SK-N-SH (cell line): ENCODE measurements around the gene CFAP65. TPM values are rescaled to one million over a fixed set of nuclear protein-coding genes. Genes with fewer than 3 reads are reported as not detected.

Experiments used
- CTCF ChIA-PET: fragments of 300-600, 350-600 bp; formaldehyde crosslinking; extraction: SDS; loops from one replicate; lab custom pipeline; 2021; lab: Yijun Ruan, JAX
- POLR2A ChIA-PET: fragments of 350-600 bp; sonication (Branson Sonifier 250); formaldehyde crosslinking; extraction: SDS; loops from one replicate; lab custom pipeline; 2020; ENCODE audit warnings: antibody characterized with exemption, inconsistent platforms; lab: Yijun Ruan, JAX
- DNase-seq: peaks from one replicate; pipeline ENCODE4 v3.0.0; 2012
- H2AFZ ChIP-seq: fragments of 200-600 bp; sonication (generic); 2 replicates; pipeline ENCODE4 v1.8.1; 2016; ENCODE audit warnings: antibody characterized with exemption, mild to moderate bottlenecking, low read depth
- H3F3A ChIP-seq: fragments of 200-600 bp; sonication (generic); replicated peaks from 2 replicates; pipeline ENCODE3; 2016; ENCODE audit warnings: antibody characterized with exemption, mild to moderate bottlenecking; ENCODE audit not compliant: insufficient read depth
- H3K27ac ChIP-seq, 2 experiments: fragments of 200-500 bp in 1 of 2; fragments of 200-600 bp in 1 of 2; sonication (Bioruptor generic) in 1 of 2; sonication (generic), shearing (Covaris generic) in 1 of 2; 2 replicates each; pipeline versions ENCODE4 v1.5.1 to v1.6.1; 2014 to 2016; ENCODE audit warnings: low read depth in 2 of 2, inconsistent platforms in 1 of 2, low read length in 1 of 2, mild to moderate bottlenecking in 1 of 2, mixed read lengths in 1 of 2
- H3K27me3 ChIP-seq: fragments of 200-600 bp; sonication (generic), shearing (Covaris generic); 2 replicates; pipeline ENCODE4 v1.6.1; 2016; ENCODE audit warnings: mixed run types; ENCODE audit not compliant: insufficient read depth
- H3K36me3 ChIP-seq, 2 experiments: fragments of 200-500 bp in 1 of 2; fragments of 200-600 bp in 1 of 2; sonication (Bioruptor generic) in 1 of 2; sonication (generic) in 1 of 2; replicated peaks in 1 of 2; 2 replicates each; pipeline versions ENCODE3 to v1.5.1; 2014 to 2016; ENCODE audit warnings: low read length in 1 of 2, mild to moderate bottlenecking in 1 of 2; ENCODE audit not compliant: insufficient read depth in 2 of 2, control insufficient read depth in 1 of 2
- H3K4me1 ChIP-seq, 2 experiments: fragments of 200-500 bp in 1 of 2; fragments of 200-600 bp in 1 of 2; sonication (Bioruptor generic) in 1 of 2; sonication (generic), shearing (Covaris generic) in 1 of 2; 2 replicates each; pipeline versions ENCODE4 v1.5.1 to v1.6.1; 2014 to 2016; ENCODE audit warnings: low read depth in 1 of 2, low read length in 1 of 2, mixed run types in 1 of 2; ENCODE audit not compliant: insufficient read depth in 2 of 2, control insufficient read depth in 1 of 2
- H3K4me2 ChIP-seq: fragments of 200-600 bp; sonication (generic), shearing (Covaris generic); 2 replicates; pipeline ENCODE4 v1.6.1; 2017; ENCODE audit warnings: mixed run types
- H3K4me3 ChIP-seq, 2 experiments: fragments of 200-500 bp in 1 of 2; fragments of 200-600 bp in 1 of 2; sonication (Bioruptor generic) in 1 of 2; sonication (generic), shearing (Covaris generic) in 1 of 2; 2 replicates each; pipeline versions ENCODE4 v1.5.1 to v1.8.1; 2014 to 2016; ENCODE audit warnings: low read depth in 2 of 2, inconsistent platforms in 1 of 2, low read length in 1 of 2, mild to moderate bottlenecking in 1 of 2, mixed read lengths in 1 of 2, moderate library complexity in 1 of 2
- H3K79me2 ChIP-seq: fragments of 200-600 bp; sonication (generic); 2 replicates; pipeline ENCODE4 v1.8.1; 2017; ENCODE audit warnings: mild to moderate bottlenecking; ENCODE audit not compliant: insufficient read depth
- H3K9ac ChIP-seq: fragments of 200-600 bp; sonication (generic); 2 replicates; pipeline ENCODE4 v1.6.1; 2017; ENCODE audit warnings: mixed run types
- H3K9me2 ChIP-seq: fragments of 200-600 bp; sonication (generic); 2 replicates; pipeline ENCODE4 v1.6.1; 2017; ENCODE audit warnings: mixed run types
- H3K9me3 ChIP-seq: fragments of 200-600 bp; sonication (generic); 2 replicates; pipeline ENCODE4 v1.6.1; 2017; ENCODE audit warnings: mixed run types, mild to moderate bottlenecking, moderate library complexity
- H4K20me1 ChIP-seq: fragments of 200-600 bp; sonication (generic); 2 replicates; pipeline ENCODE4 v1.6.1; 2017; ENCODE audit warnings: mild to moderate bottlenecking, mixed run types; ENCODE audit not compliant: insufficient read depth
- ELF1 ChIP-seq: IDR thresholded peaks from 2 replicates; pipeline ENCODE4 v1.4.0; 2012
- EZH2phosphoT487 ChIP-seq: fragments of 200-600 bp; sonication (generic); IDR thresholded peaks from 2 replicates; pipeline ENCODE4 v1.6.1; 2017; ENCODE audit warnings: low read depth, mixed run types, mild to moderate bottlenecking, antibody characterized with exemption, moderate library complexity, borderline replicate concordance
- FOXJ3 ChIP-seq: sonication (generic); formaldehyde crosslinking; IDR thresholded peaks from 2 replicates; pipeline ENCODE4 v1.5.1; 2020; ENCODE audit warnings: mild to moderate bottlenecking, missing genetic modification reagents
- GABPA ChIP-seq: IDR thresholded peaks from 2 replicates; pipeline ENCODE4 v1.4.0; 2012; ENCODE audit warnings: low read depth, mild to moderate bottlenecking
- GATA2 ChIP-seq: sonication (generic); formaldehyde crosslinking; IDR thresholded peaks from 2 replicates; pipeline ENCODE4 v1.5.0; 2020; ENCODE audit warnings: mild to moderate bottlenecking, missing genetic modification reagents
- JUND ChIP-seq: IDR thresholded peaks from 2 replicates; pipeline ENCODE4 v1.4.0; 2012
- MEF2A ChIP-seq: IDR thresholded peaks from 2 replicates; pipeline ENCODE4 v1.4.0; 2012; ENCODE audit warnings: low read depth, borderline replicate concordance
- MXI1 ChIP-seq: IDR thresholded peaks from 2 replicates; pipeline ENCODE4 v1.6.1; 2012; ENCODE audit warnings: mild to moderate bottlenecking, low read depth, low read length, improper control_type of control experiment
- NRF1 ChIP-seq: IDR thresholded peaks from 2 replicates; pipeline ENCODE4 v1.6.1; 2012; ENCODE audit warnings: low read depth, mild to moderate bottlenecking, low read length
- REST ChIP-seq: IDR thresholded peaks from 2 replicates; pipeline ENCODE4 v1.6.1; 2012; ENCODE audit warnings: mild to moderate bottlenecking, low read depth, low read length, moderate library complexity
- RFX5 ChIP-seq: IDR thresholded peaks from 2 replicates; pipeline ENCODE4 v1.6.1; 2012; ENCODE audit warnings: mild to moderate bottlenecking, improper control_type of control experiment, low read length
- SIN3A ChIP-seq: IDR thresholded peaks from 2 replicates; pipeline ENCODE4 v1.6.1; 2012; ENCODE audit warnings: low read depth, mild to moderate bottlenecking, low read length, moderate library complexity, borderline replicate concordance
- TAF1 ChIP-seq: IDR thresholded peaks from 2 replicates; pipeline ENCODE4 v1.6.1; 2012; ENCODE audit warnings: low read depth, mild to moderate bottlenecking, low read length, moderate library complexity, borderline replicate concordance
- TCF12 ChIP-seq: IDR thresholded peaks from 2 replicates; pipeline ENCODE4 v1.4.0; 2012
- WGBS: methylation state at CpG from one replicate; pipeline ENCODE4 v1.1.6; 2017; ENCODE audit warnings: low lambda C conversion rate; 5-methylcytosine and 5-hydroxymethylcytosine counted together
- polyA plus RNA-seq, 3 experiments: library from polyadenylated mRNA; depleted of rRNA; stranded (reverse); fragments of >200 nt; gene quantifications; 2 replicates each; pipeline ENCODE4 v1.2.3, GENCODE V29; 2012
- TF ChIP-seq, protein P1 (sequence below): fragments of 200-600 bp; sonication (generic); IDR thresholded peaks from 2 replicates; pipeline ENCODE4 v1.6.1; 2017; ENCODE audit warnings: antibody characterized with exemption, mild to moderate bottlenecking, moderate library complexity

The CFAP65 gene
- polyA plus RNA-seq, 1 of the 3 experiments (the other 2 are of a cell fraction) = 0.95 TPM

- DNase-seq = no peak
- no peaks in the 10 kb centered on the region for H3K79me2 ChIP-seq
- no peak for TF ChIP-seq NRF1
- no peak for TF ChIP-seq RFX5
- TF ChIP-seq EZH2phosphoT487 = no peak
- TF ChIP-seq JUND = no peak
- TF ChIP-seq TCF12 = no peak
- TF ChIP-seq GATA2 (CRISPR knock-in tag) = no peak
- no peak for TF ChIP-seq FOXJ3 (CRISPR knock-in tag)
- no peak for TF ChIP-seq MXI1
- no peak for TF ChIP-seq SIN3A
- TF ChIP-seq GABPA = no peak
- no peak for TF ChIP-seq TAF1
- TF ChIP-seq ELF1 = no peak
- no peak for TF ChIP-seq REST
- TF ChIP-seq, protein P1, sequence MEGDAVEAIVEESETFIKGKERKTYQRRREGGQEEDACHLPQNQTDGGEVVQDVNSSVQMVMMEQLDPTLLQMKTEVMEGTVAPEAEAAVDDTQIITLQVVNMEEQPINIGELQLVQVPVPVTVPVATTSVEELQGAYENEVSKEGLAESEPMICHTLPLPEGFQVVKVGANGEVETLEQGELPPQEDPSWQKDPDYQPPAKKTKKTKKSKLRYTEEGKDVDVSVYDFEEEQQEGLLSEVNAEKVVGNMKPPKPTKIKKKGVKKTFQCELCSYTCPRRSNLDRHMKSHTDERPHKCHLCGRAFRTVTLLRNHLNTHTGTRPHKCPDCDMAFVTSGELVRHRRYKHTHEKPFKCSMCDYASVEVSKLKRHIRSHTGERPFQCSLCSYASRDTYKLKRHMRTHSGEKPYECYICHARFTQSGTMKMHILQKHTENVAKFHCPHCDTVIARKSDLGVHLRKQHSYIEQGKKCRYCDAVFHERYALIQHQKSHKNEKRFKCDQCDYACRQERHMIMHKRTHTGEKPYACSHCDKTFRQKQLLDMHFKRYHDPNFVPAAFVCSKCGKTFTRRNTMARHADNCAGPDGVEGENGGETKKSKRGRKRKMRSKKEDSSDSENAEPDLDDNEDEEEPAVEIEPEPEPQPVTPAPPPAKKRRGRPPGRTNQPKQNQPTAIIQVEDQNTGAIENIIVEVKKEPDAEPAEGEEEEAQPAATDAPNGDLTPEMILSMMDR = no peak
- no peak for TF ChIP-seq MEF2A
- TF ChIP-seq, all 33 proteins: peak for 0
- Histone ChIP-seq H3K4me1 (peaks cover 0 to 25% of the 10 kb centered on the region in 2 experiments; a peak in 2 of 4 replicates), H3K4me2 (no peak overlapping the region), H3K27ac (no peak overlapping the region), H3K9me2 (no peaks in the 10 kb centered on the region), H3K9me3 (no peaks in the 10 kb centered on the region), H3F3A (no peaks in the 10 kb centered on the region), H3K27me3 (peaks cover 13% of the 10 kb centered on the region), H3K36me3 (no peaks in the 10 kb centered on the region), H4K20me1 (no peaks in the 10 kb centered on the region), H2AFZ (no peak overlapping the region), H3K9ac (no peak overlapping the region), H3K4me3 (no peak overlapping the region)
- ChIA-PET CTCF (interaction anchor here (0.7 to 10.9 kb wide), 10 partner anchors 8 to 137 kb away, joined by 3 to 183 read pairs (median 4); partner anchors contain the start of gene FEV), POLR2A (no interaction called here)
- 47% methylated on average over 6 of the region's 6 CpGs for WGBS
These were observed 50.7 kb downstream of the CFAP65 start for GRCh38 chr2:218990612-218991011.
